Measurements from ENCODE around the gene ADSS1.
A peak's percentile ranks its signal among the peaks of the same experiment; 100 is the strongest.

Gene ADSS1

GRCh38 chr14:104707608-104708595, 16.1 kb upstream of the ADSS1 start:
- ChIA-PET POLR2A (no interaction called here), CTCF (interaction anchor here (1.1 to 4.7 kb wide), 11 partner anchors 14 to 57 kb away, joined by 3 to 24 read pairs (median 6); partner anchors contain the start of genes ADSS1 and SIVA1)
- TF ChIP-seq CTCF (IDR thresholded peaks at IDR 0.05; ENCODE audit: control extremely low read depth, extremely low read depth, low read depth, missing control alignments): no peak
- DNase-seq (ENCODE audit: extremely low spot score): no peak

- DNase-seq (ENCODE audit: extremely low spot score): peak; percentile 93
- peak; percentile 95 for TF ChIP-seq CTCF (IDR thresholded peaks at IDR 0.05; ENCODE audit: control extremely low read depth, extremely low read depth, low read depth, missing control alignments)
- ChIA-PET CTCF (interaction anchor here (0.7 to 4.7 kb wide), 22 partner anchors 8 to 69 kb away, joined by 3 to 24 read pairs (median 4); partner anchors contain the start of genes ADSS1 and SIVA1), POLR2A (no interaction called here)
These were observed 15.3 kb upstream of the ADSS1 start for GRCh38 chr14:104708606-104709268.

- ChIA-PET CTCF (interaction anchor here (0.7 to 4.7 kb wide), 22 partner anchors 9 to 69 kb away, joined by 3 to 24 read pairs (median 4); partner anchors contain the start of genes ADSS1 and SIVA1), POLR2A (no interaction called here)
- no peak for DNase-seq (ENCODE audit: extremely low spot score)
- TF ChIP-seq CTCF (IDR thresholded peaks at IDR 0.05; ENCODE audit: control extremely low read depth, extremely low read depth, low read depth, missing control alignments): no peak
These were observed 14.5 kb upstream of the ADSS1 start for GRCh38 chr14:104709387-104710039.

GRCh38 chr14:104710071-104710735, 13.8 kb upstream of the ADSS1 start:
- ChIA-PET POLR2A (no interaction called here), CTCF (interaction anchor here (1.3 to 4.7 kb wide), 5 partner anchors 12 to 40 kb away, joined by 4 to 24 read pairs (median 9); partner anchors contain the start of gene ADSS1)
- DNase-seq (ENCODE audit: extremely low spot score): no peak
- TF ChIP-seq CTCF (IDR thresholded peaks at IDR 0.05; ENCODE audit: control extremely low read depth, extremely low read depth, low read depth, missing control alignments): no peak

- TF ChIP-seq CTCF (IDR thresholded peaks at IDR 0.05; ENCODE audit: control extremely low read depth, extremely low read depth, low read depth, missing control alignments): no peak
- POLR2A ChIA-PET: no interaction called here
- DNase-seq (ENCODE audit: extremely low spot score): no peak
- CTCF ChIA-PET: no interaction called here
These were observed 10.9 kb upstream of the ADSS1 start for GRCh38 chr14:104712881-104713734.

Measured in GM10248 (cell line).